Activated CD4-positive, alpha-beta T cell treated with anti-CD3 and anti-CD28 coated beads for 48 hours (primary cell): ENCODE data around the gene IGSF9.
A peak's percentile ranks its signal among the peaks of the same experiment; 100 is the strongest.
"Not testable (repeated sequence)": the region's sequence is repeated elsewhere in the genome, so short reads cannot be mapped to it uniquely, and the experiment has no call there.

ENCODE experiments used
- DNase-seq: peaks from one replicate; pipeline ENCODE4 v3.0.0-alpha.2; 2020

The IGSF9 gene

DNA sequence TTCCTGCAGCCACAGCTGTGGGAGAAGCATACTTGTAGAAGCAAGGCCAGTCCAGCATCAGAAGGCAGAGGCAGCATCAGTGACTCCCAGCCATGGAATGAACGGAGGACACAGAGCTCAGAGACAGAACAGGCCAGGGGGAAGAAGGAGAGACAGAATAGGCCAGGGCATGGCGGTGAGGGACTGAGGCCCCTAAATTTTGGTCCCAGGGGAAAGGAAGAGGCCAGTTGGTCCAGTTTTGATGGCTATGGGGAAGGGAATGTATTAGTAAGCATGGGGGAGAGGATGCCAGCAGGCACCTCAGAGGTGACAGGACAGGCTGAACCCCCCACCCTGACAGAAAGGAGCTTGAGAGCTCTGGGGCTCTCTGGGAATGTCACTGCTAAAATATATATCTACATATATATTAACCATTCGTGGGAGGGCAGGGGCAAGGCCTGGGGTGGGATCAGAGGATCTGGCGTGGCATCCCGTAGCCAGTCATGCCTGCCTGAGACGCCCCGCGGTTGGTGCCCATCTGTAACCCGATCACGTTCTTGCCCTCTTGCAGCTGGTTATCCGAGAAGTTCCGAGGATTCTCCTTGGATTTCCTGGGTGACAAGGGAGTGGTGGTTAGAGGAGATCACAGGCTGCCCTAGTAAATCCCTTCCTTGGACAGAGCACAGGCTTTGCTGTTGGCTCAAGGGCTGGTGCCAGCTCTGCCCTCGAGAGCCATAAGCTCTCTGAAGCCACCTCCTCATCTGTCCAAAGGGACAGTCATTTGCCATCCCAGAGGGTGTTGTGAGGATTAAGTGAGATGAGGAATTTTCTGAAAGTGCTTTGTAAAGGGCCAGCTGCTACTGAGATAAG lies 26.8 kb downstream of the IGSF9 start:
- DNase-seq = no peak

GRCh38 chr1:159917533-159918351 lies 27.7 kb downstream of the IGSF9 start:
- no peak for DNase-seq

GRCh38 chr1:159916242-159917051 lies 29.0 kb downstream of the IGSF9 start:
- no peak for DNase-seq

- DNase-seq = no peak
These were observed 29.7 kb downstream of the IGSF9 start for GRCh38 chr1:159915571-159916241.

DNA sequence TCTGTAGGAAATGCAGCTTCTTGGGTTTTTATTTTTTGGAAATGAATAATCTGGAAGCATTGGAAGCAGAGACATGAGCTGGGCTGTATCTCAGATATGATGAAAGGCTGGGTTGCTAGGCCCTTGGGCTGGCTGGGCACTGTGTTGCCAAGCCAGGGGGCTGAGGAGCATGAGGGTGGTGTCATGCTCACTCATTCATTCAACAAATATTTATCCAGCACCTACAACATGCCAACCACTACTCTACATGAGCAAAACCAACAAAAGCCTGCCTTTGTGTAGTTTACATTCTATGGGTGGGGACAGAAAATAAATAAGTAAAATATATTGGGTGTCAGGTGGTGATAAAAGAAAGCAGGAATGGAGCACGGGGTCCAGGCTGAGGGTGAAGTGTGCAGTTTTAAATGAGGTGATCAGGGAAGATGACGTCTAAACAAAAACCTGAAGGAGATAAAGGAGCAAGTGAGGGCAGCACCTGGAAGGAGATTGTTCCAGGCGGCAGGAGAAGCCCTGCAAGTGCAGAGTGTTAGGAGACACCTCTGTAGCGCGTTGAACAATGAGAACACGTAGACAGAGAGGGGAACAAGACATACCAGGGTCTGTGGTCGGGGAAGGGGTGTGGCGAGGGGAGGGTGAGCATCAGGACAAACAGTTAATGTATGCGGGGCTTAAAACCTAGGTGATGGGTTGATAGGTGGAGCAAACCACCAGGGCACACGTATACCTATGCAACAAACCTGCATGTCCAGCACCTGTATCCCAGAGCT lies 31.0 kb downstream of the IGSF9 start:
- DNase-seq = no peak

DNA sequence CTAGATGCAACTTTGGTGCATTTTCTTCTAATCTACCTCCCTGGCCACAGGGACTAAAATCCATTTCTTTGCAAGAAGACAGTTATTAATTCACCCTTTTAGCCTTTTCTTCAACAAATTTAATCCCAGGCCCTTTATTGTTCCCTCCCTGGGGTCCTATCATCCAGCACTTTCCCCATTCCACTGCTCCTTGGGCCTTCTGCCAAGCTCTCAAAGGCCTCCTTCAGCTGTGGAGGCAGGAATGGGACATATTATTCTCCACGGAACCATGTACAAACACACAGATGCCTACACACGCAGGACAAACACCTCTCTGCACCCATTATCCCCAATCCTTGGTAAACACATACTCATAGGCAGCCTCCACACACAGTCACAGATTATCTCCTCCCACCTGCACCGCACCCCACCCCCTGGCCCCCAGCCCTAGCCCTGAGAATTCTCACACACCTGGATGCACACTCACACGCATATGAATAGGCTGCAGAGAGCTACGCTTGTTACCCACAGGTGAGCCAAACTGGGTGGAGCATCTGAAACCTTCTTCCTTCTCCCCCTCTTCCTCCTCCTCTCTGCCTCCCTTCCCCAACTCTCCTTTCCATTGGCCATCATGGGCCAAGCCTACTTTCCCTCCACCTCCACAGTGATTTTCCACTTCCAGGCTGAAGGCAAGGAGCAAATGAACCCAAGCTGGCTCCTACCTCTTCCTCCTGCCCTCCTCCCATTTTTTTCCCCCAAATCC lies 31.8 kb downstream of the IGSF9 start:
- DNase-seq = no peak

DNA sequence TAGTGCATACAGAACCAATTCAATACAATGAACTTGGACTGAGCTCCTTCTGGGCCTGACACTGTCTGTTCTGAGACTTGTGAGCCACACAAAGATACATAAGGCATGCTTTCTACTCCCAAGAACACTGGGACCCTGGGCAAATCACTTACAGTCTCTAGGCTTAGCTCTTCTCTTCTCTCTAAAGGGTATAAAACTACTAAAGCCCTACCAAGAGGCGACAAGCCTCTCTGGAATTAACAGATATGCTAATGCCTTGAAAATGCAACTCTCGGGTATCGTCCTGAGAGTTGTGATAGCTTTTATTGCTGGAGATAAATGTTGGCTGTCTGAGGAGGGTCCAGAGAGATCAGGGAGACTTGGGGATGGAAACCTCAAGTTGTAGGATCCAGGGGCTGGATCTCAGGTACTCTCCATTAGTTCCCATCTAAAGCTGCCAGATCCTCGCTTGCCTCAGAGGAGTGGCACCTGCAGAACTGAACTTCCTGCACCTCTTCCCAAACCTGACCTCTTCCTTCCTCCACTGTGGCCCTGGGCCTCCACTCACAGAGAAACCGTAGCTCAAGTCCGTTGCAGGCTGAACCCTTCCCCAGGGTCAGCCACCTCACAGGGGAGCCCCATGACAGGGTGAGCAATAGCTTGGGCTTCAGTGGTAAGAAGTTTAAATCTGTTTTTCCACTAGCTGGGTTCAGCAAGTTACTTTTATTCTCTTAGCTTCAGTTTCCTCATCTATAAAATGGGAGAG lies 33.9 kb downstream of the IGSF9 start:
- DNase-seq = no peak

DNA sequence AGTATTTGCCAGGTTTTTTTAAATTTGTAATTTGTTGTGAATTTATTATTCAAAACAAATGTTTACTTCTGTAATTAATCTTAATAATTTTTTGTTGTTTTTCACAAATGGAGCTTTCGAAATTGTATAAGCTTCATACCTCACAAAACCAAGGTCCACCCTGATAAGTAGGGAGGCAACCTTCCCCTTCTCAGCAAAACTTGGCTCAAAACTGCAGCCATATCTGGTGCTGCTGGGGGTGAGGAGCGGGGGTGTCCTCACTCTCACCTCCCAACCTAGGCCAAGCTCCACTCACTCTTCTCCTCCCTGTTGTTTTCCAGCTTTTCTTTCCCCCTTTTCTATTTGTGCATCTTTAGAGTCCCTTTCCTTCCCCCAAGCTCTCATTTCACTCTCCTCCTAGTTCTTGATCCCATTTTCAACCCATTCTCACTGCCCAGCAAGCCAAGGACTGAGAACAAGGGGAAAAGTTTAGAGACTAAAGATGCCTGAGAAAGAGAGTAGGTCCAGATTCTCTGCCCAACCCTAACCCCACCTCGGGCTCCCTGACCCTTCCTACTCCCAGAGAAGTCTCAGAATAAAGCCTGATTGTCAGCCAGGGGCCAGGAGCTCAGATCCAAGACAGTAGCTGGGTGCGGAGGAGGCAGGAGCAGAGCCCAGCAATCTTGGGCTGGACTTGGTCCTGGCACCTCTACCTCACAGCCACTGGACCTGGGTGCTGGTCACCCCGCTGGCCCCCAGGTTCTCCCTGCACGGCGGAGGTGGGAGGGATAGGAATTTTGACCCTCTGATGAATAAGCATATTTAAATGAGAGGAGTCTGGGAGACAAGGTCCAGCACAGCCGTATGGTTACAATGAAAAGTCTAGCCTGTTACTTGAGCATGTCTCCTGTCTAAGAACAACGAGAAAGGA lies 37.1 kb downstream of the IGSF9 start:
- DNase-seq = no peak

GRCh38 chr1:159906960-159907359 lies 38.5 kb downstream of the IGSF9 start:
- DNase-seq = no peak

- DNase-seq = not testable (repeated sequence)
These were observed 41.4 kb downstream of the IGSF9 start for GRCh38 chr1:159904036-159904435.

- no peak for DNase-seq
These were observed 42.9 kb downstream of the IGSF9 start for GRCh38 chr1:159902541-159902940.

DNA sequence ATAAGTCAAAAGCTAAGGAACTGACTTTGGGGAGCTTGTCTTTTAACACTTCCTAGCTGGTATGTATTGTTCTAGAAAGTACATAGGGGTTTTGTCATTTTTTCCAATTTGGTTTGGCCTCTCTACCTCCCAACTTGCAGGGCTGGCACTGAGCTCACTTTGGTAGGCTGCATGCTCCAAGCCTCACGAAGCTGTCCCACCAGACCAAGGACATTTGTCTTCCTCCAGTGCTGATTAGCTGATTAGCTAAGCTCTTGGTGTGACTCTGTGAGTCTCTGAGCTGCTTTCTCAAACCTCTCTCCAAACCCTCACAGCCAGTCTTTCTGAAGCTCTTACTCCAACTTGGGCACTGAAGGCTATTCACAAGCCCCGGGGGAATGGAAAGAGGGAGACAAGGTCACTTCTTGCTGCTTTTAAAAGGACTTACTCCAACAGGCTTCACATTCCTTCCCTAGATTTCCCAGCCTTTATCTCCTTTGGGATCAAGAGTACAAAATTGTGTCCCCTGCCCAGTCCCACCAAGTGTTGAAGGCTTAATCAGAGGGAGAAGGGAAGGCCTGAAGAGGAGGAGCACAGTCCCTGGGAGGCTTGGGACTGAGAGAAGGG lies 44.6 kb downstream of the IGSF9 start:
- DNase-seq = no peak

GRCh38 chr1:159900086-159900680 lies 45.2 kb downstream of the IGSF9 start, which contains the start of gene CFAP45:
TSS of gene CFAP45 (minus strand) at chr1:159900165. CDS start at chr1:159900098, 67 bp downstream.
- DNase-seq = peak; percentile 25

DNA sequence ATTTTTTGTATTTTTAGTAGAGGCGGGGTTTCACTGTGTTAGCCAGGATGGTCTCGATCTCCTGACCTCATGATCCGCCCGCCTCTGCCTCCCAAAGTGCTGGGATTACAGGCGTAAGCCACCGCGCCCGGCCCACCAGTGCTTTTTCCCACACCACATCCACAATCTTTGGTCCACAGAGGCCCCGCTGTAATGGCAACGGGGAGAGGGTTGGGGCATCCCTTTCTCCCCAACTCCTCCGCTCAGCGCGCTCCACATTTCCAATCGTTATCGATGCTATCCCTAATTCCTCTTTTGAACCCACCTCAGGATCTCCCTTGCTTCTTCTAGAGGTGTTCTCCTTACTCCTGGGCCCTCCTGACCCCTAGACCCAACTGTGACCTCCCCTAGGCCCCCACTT lies 45.8 kb downstream of the IGSF9 start:
- DNase-seq = not testable (repeated sequence)

DNA sequence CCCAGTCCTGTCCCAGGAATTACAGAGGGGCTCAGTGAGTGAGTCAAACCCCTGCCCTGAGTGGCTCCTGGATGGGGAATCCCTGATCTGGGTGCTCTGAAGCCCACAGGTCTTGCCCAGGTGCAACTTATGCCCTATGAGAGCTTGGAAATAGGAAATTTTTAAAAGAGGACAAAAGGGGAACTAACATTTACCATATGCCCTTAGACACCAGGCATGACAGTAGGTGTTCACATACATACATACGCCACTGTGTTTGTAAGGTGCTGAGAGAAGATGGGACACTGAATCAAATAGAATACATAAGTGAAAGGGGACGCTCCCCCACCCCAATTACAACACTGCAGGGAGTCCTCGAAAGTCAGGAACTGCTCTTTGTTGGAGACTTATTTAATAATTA lies 46.9 kb downstream of the IGSF9 start:
- DNase-seq = no peak

- no peak for DNase-seq
These were observed 47.5 kb downstream of the IGSF9 start for GRCh38 chr1:159897962-159898361.

- DNase-seq = no peak
These were observed 48.9 kb downstream of the IGSF9 start for GRCh38 chr1:159896546-159896930.

DNA sequence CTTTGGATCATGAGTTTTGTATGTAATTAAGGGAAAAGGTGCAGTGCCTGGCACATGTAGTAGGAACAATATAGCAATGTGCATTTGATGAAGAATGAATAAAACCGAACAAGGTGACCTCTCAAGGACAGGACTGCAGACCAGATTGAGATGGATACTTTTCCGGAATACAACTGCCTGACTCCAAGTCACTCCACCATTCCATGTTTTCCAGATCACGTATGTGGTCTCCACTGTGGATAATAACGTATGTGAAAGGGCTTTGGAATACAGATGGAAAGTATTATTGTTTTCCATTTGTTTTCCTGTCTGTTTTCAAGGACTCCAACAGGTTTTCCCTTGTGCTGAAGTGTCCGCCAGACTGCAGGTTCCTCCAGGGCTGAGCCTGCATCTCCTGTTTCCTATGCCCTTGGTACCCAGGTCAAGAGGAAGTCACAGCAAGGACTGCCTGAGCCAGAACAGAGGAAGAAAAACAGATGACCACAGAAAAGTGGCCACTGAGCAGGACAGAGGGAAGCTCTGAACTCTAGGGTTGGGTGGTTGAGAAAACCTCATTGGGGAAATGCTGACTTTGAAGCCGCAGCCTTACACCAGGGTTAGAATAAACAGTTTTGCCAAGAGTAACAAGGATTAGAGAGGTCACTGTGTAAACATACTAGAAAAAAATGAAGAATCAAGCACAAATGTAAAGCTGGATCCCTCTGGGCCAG lies 49.4 kb downstream of the IGSF9 start:
- DNase-seq = no peak
